AG10803 (cell line): Measurements from ENCODE around the gene SPOCK3.
"Not testable (repeated sequence)": the region's sequence is repeated elsewhere in the genome, so short reads cannot be mapped to it uniquely, and the experiment has no call there.

Experiments
- DNase-seq: peaks from one replicate; pipeline ENCODE4 v3.0.0; 2010; ENCODE audit warnings: low read depth
- H3K4me3 ChIP-seq: 2 replicates; pipeline ENCODE4 v1.5.1; 2011; ENCODE audit warnings: mild to moderate bottlenecking, low read length, control low read depth
- CTCF ChIP-seq: conservative IDR thresholded peaks from 2 replicates; pipeline ENCODE4 v1.5.1; 2011; ENCODE audit warnings: mild to moderate bottlenecking, low read length, control low read depth, inconsistent platforms

The SPOCK3 gene

GRCh38 chr4:167234316-167234881, at the start of gene SPOCK3:
Gene SPOCK3, minus strand, starts transcription at chr4:167234494.
- peak; percentile 1 for DNase-seq
- TF ChIP-seq CTCF = no peak
- peak within 1 kb of the TSS; percentile 9 for H3K4me3 ChIP-seq

GRCh38 chr4:167282171-167282864, 48.0 kb upstream of the SPOCK3 start:
- H3K4me3 ChIP-seq = no peak overlapping the region
- no peak for DNase-seq

GRCh38 chr4:167281545-167281944, 47.3 kb upstream of the SPOCK3 start:
- H3K4me3 ChIP-seq, DNase-seq: not testable (repeated sequence)

More at GRCh38 chr4:167282171-167282864, 48.0 kb upstream of the SPOCK3 start:
- no peak for TF ChIP-seq CTCF

GRCh38 chr4:167274351-167274750, 40.1 kb upstream of the SPOCK3 start:
- no peak for TF ChIP-seq CTCF
- no peak for DNase-seq
- no peak overlapping the region for H3K4me3 ChIP-seq

GRCh38 chr4:167265231-167265630, 30.9 kb upstream of the SPOCK3 start:
- no peak overlapping the region for H3K4me3 ChIP-seq
- DNase-seq = no peak
- no peak for TF ChIP-seq CTCF

- no peak overlapping the region for H3K4me3 ChIP-seq
- no peak for TF ChIP-seq CTCF
- no peak for DNase-seq
Observed at GRCh38 chr4:167248271-167248670, 14.0 kb upstream of the SPOCK3 start.

GRCh38 chr4:167239627-167240026, 5.3 kb upstream of the SPOCK3 start:
- DNase-seq = no peak
- TF ChIP-seq CTCF = no peak
- no peak overlapping the region for H3K4me3 ChIP-seq
